HepG2 (cell line): Measurements from ENCODE around the gene PNMA8B. TPM values are rescaled to one million over a fixed set of nuclear protein-coding genes. Genes with fewer than 3 reads are reported as not detected.

Source experiments
- ATAC-seq: fragments of 200-7000 bp; cut with Tn5 transposase; 3 replicates; pipeline ENCODE4 v1.9.1; 2020; ENCODE audit warnings: mild to moderate bottlenecking, moderate library complexity
- BruUV-seq: library from RNA; stranded (reverse); fragments of 400-500 nt; replicated peaks from 2 replicates; lab custom pipeline; 2021; lab: Mats Ljungman, UMichigan
- CTCF ChIA-PET: fragments of 300-600 bp; formaldehyde crosslinking; extraction: SDS; loops from one replicate; lab custom pipeline; 2021; ENCODE audit warnings: low total read pairs, inconsistent platforms, low intra/inter-chr PET ratio; lab: Yijun Ruan, JAX
- POLR2A ChIA-PET: fragments of 350-600 bp; sonication (Branson Sonifier 250); formaldehyde crosslinking; loops from one replicate; lab custom pipeline; 2020; ENCODE audit warnings: antibody characterized with exemption, inconsistent platforms; lab: Yijun Ruan, JAX
- DNase-seq: peaks from one replicate; pipeline ENCODE4 v3.0.0-alpha.2; 2015; ENCODE audit warnings: low spot score
- FAIRE-seq: peaks from 3 replicates; lab custom pipeline; 2011; peaks lifted over from hg19 to GRCh38; lab: Jason Lieb, UNC
- H2AFZ ChIP-seq: one replicate; pipeline ENCODE4 v1.6.1; 2011; ENCODE audit warnings: low read length, inconsistent platforms
- H3K27ac ChIP-seq: fragments of 300-600 bp; 3 replicates; pipeline ENCODE4 v1.8.0; 2011; ENCODE audit warnings: mixed run types, mild to moderate bottlenecking, mixed read lengths, low read length, inconsistent platforms; ENCODE audit not compliant: insufficient read depth; ENCODE audit errors: extremely low read length
- H3K27me3 ChIP-seq, 2 experiments: fragments of 200-600 bp in 1 of 2; 2 replicates in 1 of 2; 3 replicates in 1 of 2; pipeline versions ENCODE4 v1.6.0 to v1.8.0; 2011; ENCODE audit warnings: low read length in 2 of 2, mild to moderate bottlenecking in 2 of 2, moderate library complexity in 2 of 2, inconsistent platforms in 1 of 2; ENCODE audit not compliant: insufficient read depth in 2 of 2, control insufficient read depth in 1 of 2
- H3K36me3 ChIP-seq, 2 experiments: fragments of 200-600 bp in 1 of 2; replicated peaks in 1 of 2; 2 replicates in 1 of 2; 3 replicates in 1 of 2; pipeline versions ENCODE4 v1.5.1 to v1.8.0; 2011; ENCODE audit warnings: low read length in 2 of 2, inconsistent platforms in 1 of 2; ENCODE audit not compliant: insufficient read depth in 2 of 2, control insufficient read depth in 1 of 2
- H3K4me1 ChIP-seq: 2 replicates; pipeline ENCODE4 v1.5.1; 2012; ENCODE audit warnings: low read length, inconsistent platforms; ENCODE audit not compliant: insufficient read depth
- H3K4me2 ChIP-seq: 2 replicates; pipeline ENCODE4 v1.6.0; 2011; ENCODE audit warnings: low read depth, low read length, inconsistent platforms
- H3K4me3 ChIP-seq, 3 experiments: fragments of 200-600 bp in 1 of 3; sonication (generic), shearing (Covaris generic) in 1 of 3; replicated peaks in 1 of 3; 2 replicates each; pipeline ENCODE4 v1.5.1; 2011 to 2016; ENCODE audit warnings: low read length in 3 of 3, inconsistent platforms in 2 of 3, low read depth in 2 of 3, mild to moderate bottlenecking in 2 of 3, control low read depth in 1 of 3, mixed read lengths in 1 of 3; ENCODE audit not compliant: insufficient read depth in 1 of 3
- H3K79me2 ChIP-seq: one replicate; pipeline ENCODE4 v1.6.1; 2011; ENCODE audit warnings: low read length, inconsistent platforms; ENCODE audit not compliant: insufficient read depth
- H3K9ac ChIP-seq: 2 replicates; pipeline ENCODE4 v1.6.0; 2011; ENCODE audit warnings: mild to moderate bottlenecking, low read depth, low read length, inconsistent platforms; ENCODE audit not compliant: insufficient read depth
- H3K9me3 ChIP-seq: 2 replicates; pipeline ENCODE4 v1.5.1; 2012; ENCODE audit warnings: mild to moderate bottlenecking, low read length
- H4K20me1 ChIP-seq: 2 replicates; pipeline ENCODE4 v1.6.0; 2011; ENCODE audit warnings: inconsistent platforms, mild to moderate bottlenecking, low read length, moderate library complexity; ENCODE audit not compliant: insufficient read depth
- ATF1 ChIP-seq: IDR thresholded peaks from 2 replicates; pipeline ENCODE4 v1.6.1; 2016; ENCODE audit warnings: mild to moderate bottlenecking, control low read depth
- HNRNPUL1 ChIP-seq: fragments of 200-400 bp; formaldehyde crosslinking; IDR thresholded peaks from 2 replicates; pipeline ENCODE4 v1.6.1; 2017; ENCODE audit warnings: low read depth, mild to moderate bottlenecking, low read length, moderate library complexity
- MAF1 ChIP-seq: sonication (generic); formaldehyde crosslinking; IDR thresholded peaks from 2 replicates; pipeline ENCODE4 v1.5.0; 2020; ENCODE audit warnings: missing genetic modification reagents, borderline replicate concordance
- PHF8 ChIP-seq: sonication (generic); formaldehyde crosslinking; IDR thresholded peaks from 2 replicates; pipeline ENCODE4 v1.5.0; 2020; ENCODE audit warnings: missing genetic modification reagents
- SPEN ChIP-seq: sonication (generic); formaldehyde crosslinking; IDR thresholded peaks from 2 replicates; pipeline ENCODE4 v1.5.1; 2020; ENCODE audit warnings: low read depth, mild to moderate bottlenecking, missing genetic modification reagents
- ZNF256 ChIP-seq: sonication (generic); formaldehyde crosslinking; conservative IDR thresholded peaks from 2 replicates; pipeline ENCODE4 v1.4.0; 2020; ENCODE audit warnings: missing genetic modification reagents
- ZNF468 ChIP-seq: sonication (generic); formaldehyde crosslinking; IDR thresholded peaks from 2 replicates; pipeline ENCODE4 v1.8.0; 2022; ENCODE audit warnings: mild to moderate bottlenecking, moderate library complexity, missing genetic modification reagents
- ZNF660 ChIP-seq: sonication (generic); formaldehyde crosslinking; IDR thresholded peaks from 2 replicates; pipeline ENCODE4 v1.5.1; 2020; ENCODE audit warnings: mild to moderate bottlenecking, low read depth, missing genetic modification reagents, borderline replicate concordance
- ZNF768 ChIP-seq: sonication (generic); formaldehyde crosslinking; IDR thresholded peaks from 2 replicates; pipeline ENCODE4 v1.4.0; 2020; ENCODE audit warnings: missing genetic modification reagents
- ZSCAN30 ChIP-seq: sonication (generic); formaldehyde crosslinking; IDR thresholded peaks from 2 replicates; pipeline ENCODE4 v1.5.0; 2020; ENCODE audit warnings: mild to moderate bottlenecking, missing genetic modification reagents
- WGBS: methylation state at CpG from one replicate; pipeline ENCODE4 v1.1.6; 2017; ENCODE audit warnings: low lambda C conversion rate; 5-methylcytosine and 5-hydroxymethylcytosine counted together
- in situ Hi-C: cut with HindIII; loops from 2 replicates; pipeline ENCODE4 v1.10.0; 2017; ENCODE audit warnings: low pct_unique_long_range_greater_than_20kb; ENCODE audit not compliant: extremely low pct_ligation_motif_present
- intact Hi-C: fragments of 100-400 bp; cut with micrococcal nuclease; formaldehyde crosslinking; loops from one replicate; pipeline ENCODE4 v1.10.0; 2022; ENCODE audit not compliant: unreplicated experiment
- polyA plus RNA-seq, 8 experiments: library from polyadenylated mRNA; depleted of rRNA in 3 of 8; stranded (reverse) in 7 of 8; unstranded in 1 of 8; fragments of >200 nt; fragmentation: Illumina TruSeq in 4 of 8; extraction: Trizol in 4 of 8; gene quantifications; 2 replicates each; pipeline versions ENCODE4 v1.2.1 to v1.2.3, GENCODE V29; 2011 to 2016; ENCODE audit warnings: low read depth in 4 of 8, missing spikeins in 1 of 8, mixed read lengths in 1 of 8; ENCODE audit not compliant: insufficient read depth in 1 of 8
- total RNA-seq, 5 experiments: library from RNA; depleted of rRNA; stranded (reverse); fragments of >200 nt; fragmentation: Illumina TruSeq; extraction: Trizol; gene quantifications; 2 replicates each; pipeline ENCODE4 v1.2.3, GENCODE V29; 2016; ENCODE audit warnings: low read depth in 1 of 5
- TF ChIP-seq, protein P1 (sequence below): sonication (generic); formaldehyde crosslinking; IDR thresholded peaks from 2 replicates; pipeline ENCODE4 v1.4.0; 2020; ENCODE audit warnings: missing genetic modification reagents

Gene PNMA8B
- total and polyA plus RNA-seq, 2 of the 13 experiments (the other 11 are each of a cell fraction or from before 2014, with no cell fraction given) = not detected

DNA sequence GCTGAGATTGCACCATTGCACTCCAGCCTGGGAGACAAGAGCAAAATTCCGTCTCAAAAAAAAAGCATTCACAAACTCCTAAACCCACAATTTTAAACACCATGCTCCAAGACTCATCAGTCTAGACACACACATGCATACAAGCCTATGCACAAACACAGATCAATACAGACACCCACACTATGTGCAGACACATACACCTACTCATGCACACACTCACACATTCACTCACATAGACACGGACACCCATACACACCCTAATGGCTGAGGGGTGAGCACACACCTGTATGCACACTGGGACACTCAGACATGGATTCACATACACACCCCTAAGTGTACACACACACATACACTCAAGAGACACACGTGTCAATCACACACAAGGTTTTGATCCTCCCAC lies 9.3 kb downstream of the PNMA8B start:
- Histone ChIP-seq H3K4me1 (peaks cover 15% of the 10 kb centered on the region; the same call in 1 of the 2 replicates), H4K20me1 (no peaks in the 10 kb centered on the region), H3K36me3 (no peaks in the 10 kb centered on the region), H2AFZ (no peak overlapping the region), H3K9ac (no peak overlapping the region)
- 55% methylated on average over 3 of the region's 3 CpGs for WGBS
- no peak for DNase-seq
- TF ChIP-seq ATF1 (CRISPR knock-in tag) = no peak
- TF ChIP-seq PHF8 = no peak
- TF ChIP-seq ZNF660 = no peak
- no peak for TF ChIP-seq ZNF768 (CRISPR knock-in tag)
- no peak for TF ChIP-seq ZSCAN30
- TF ChIP-seq, protein P1, sequence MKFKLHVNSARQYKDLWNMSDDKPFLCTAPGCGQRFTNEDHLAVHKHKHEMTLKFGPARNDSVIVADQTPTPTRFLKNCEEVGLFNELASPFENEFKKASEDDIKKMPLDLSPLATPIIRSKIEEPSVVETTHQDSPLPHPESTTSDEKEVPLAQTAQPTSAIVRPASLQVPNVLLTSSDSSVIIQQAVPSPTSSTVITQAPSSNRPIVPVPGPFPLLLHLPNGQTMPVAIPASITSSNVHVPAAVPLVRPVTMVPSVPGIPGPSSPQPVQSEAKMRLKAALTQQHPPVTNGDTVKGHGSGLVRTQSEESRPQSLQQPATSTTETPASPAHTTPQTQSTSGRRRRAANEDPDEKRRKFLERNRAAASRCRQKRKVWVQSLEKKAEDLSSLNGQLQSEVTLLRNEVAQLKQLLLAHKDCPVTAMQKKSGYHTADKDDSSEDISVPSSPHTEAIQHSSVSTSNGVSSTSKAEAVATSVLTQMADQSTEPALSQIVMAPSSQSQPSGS (CRISPR knock-in tag) = no peak
- no peak for TF ChIP-seq ZNF256 (CRISPR knock-in tag)
- no peak for TF ChIP-seq HNRNPUL1
- TF ChIP-seq MAF1 (CRISPR knock-in tag) = no peak
- no peak for TF ChIP-seq SPEN
- TF ChIP-seq ZNF468 (CRISPR knock-in tag) = no peak
- TF ChIP-seq, all 625 proteins: peak for 0
- Histone ChIP-seq H3K4me2 (no peak overlapping the region), H3K4me3 (no peak overlapping the region), H3K9me3 (no peaks in the 10 kb centered on the region), H3K27me3 (peaks cover 2 to 25% of the 10 kb centered on the region in 2 experiments), H3K27ac (no peak overlapping the region), H3K79me2 (no peaks in the 10 kb centered on the region)
- ATAC-seq (no peak), FAIRE-seq (no peak)
- ChIA-PET CTCF (interaction anchor here (5.4 to 5.5 kb wide), 2 partner anchors 85 to 91 kb away, joined by 76 to 96 read pairs; no protein-coding TSS in a partner anchor), POLR2A (no interaction called here)
- BruUV-seq = no TSS peak
- in situ Hi-C loops = loop anchor here (5.0 kb wide), 2 partner anchors 84 to 189 kb away; partner anchors contain the start of gene HIF3A
- intact Hi-C loops = loop anchor here (2.0 kb wide), 1 partner anchor 92 kb away; no protein-coding TSS in a partner anchor
